ENCODE data around the gene CPXM1.

GRCh38 chr20:2768632-2769015 is 31.8 kb downstream of the CPXM1 start:
- no peak for TF ChIP-seq FOS (IDR thresholded peaks at IDR 0.05; ENCODE audit: borderline replicate concordance, extremely low read depth, insufficient read length)
- TF ChIP-seq, protein P1, sequence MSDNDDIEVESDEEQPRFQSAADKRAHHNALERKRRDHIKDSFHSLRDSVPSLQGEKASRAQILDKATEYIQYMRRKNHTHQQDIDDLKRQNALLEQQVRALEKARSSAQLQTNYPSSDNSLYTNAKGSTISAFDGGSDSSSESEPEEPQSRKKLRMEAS (IDR thresholded peaks at IDR 0.05; ENCODE audit: low read depth, low read length), result no peak
- no peak for TF ChIP-seq SUZ12 (IDR thresholded peaks at IDR 0.05; ENCODE audit: unreplicated experiment)
- TF ChIP-seq POLR2A (IDR thresholded peaks at IDR 0.05; ENCODE audit: low read depth, low read length), result no peak
- no peak for TF ChIP-seq POLR2AphosphoS5 (IDR thresholded peaks at IDR 0.05; ENCODE audit: low read length)
- TF ChIP-seq BCL11A (IDR thresholded peaks at IDR 0.05; ENCODE audit: low read depth, low read length), result no peak
- no peak for TF ChIP-seq BRCA1 (IDR thresholded peaks at IDR 0.05; ENCODE audit: low read depth, low read length)
- TF ChIP-seq TAF1 (IDR thresholded peaks at IDR 0.05; ENCODE audit: borderline replicate concordance, low read depth, low read length), result no peak
- no peak for TF ChIP-seq RAD21 (IDR thresholded peaks at IDR 0.05; ENCODE audit: insufficient read depth, low read depth, low read length)
- TF ChIP-seq PBX3 (IDR thresholded peaks at IDR 0.05; ENCODE audit: insufficient replicate concordance, low read depth, low read length), result no peak
- TF ChIP-seq MTA2 (IDR thresholded peaks at IDR 0.05; ENCODE audit: low read depth), result no peak
